Natural killer cell (primary cell): ENCODE data around the gene SLU7. TPM values are rescaled to one million over a fixed set of nuclear protein-coding genes. Genes with fewer than 3 reads are reported as not detected.

Experiments used
- ATAC-seq, 3 donors: fragments of 150-1000 bp in 2 of 3; fragments of 200-7000 bp in 1 of 3; cut with Tn5 transposase; 1 replicate in 1 of 3; 2 replicates in 2 of 3; pipeline ENCODE4 v1.10.0; 2021; ENCODE audit warnings: mild to moderate bottlenecking in 2 of 3, moderate library complexity in 2 of 3
- DNase-seq, 2 donors: peaks; one replicate each; pipeline versions ENCODE4 v3.0.0 to v3.0.0-alpha.2; 2013 to 2021; ENCODE audit warnings: mixed read lengths in 1 of 2
- H3K27ac ChIP-seq: one replicate; pipeline ENCODE4 v1.5.1; 2013; ENCODE audit warnings: mild to moderate bottlenecking, low read length
- H3K27me3 ChIP-seq: one replicate; pipeline ENCODE4 v1.6.1; 2013; ENCODE audit warnings: low read length; ENCODE audit not compliant: control insufficient read depth, insufficient read depth
- H3K36me3 ChIP-seq: one replicate; pipeline ENCODE4 v1.6.1; 2013; ENCODE audit warnings: low read length; ENCODE audit not compliant: control insufficient read depth, insufficient read depth
- H3K4me1 ChIP-seq: one replicate; pipeline ENCODE4 v1.6.1; 2013; ENCODE audit warnings: low read length; ENCODE audit not compliant: control insufficient read depth, insufficient read depth
- H3K4me3 ChIP-seq: one replicate; pipeline ENCODE4 v1.5.1; 2013; ENCODE audit warnings: low read length
- H3K9me3 ChIP-seq: one replicate; pipeline ENCODE4 v1.6.1; 2013; ENCODE audit warnings: low read length; ENCODE audit not compliant: control insufficient read depth, insufficient read depth
- H3K27ac Mint-ChIP-seq, 2 donors: one replicate each; pipeline ENCODE4 v1.8.0; 2022; ENCODE audit warnings: mild to moderate bottlenecking in 2 of 2, mixed read lengths in 2 of 2, moderate library complexity in 1 of 2
- H3K27me3 Mint-ChIP-seq, 2 donors: one replicate each; pipeline ENCODE4 v1.8.0; 2022; ENCODE audit warnings: low read depth in 2 of 2, mixed read lengths in 2 of 2
- H3K36me3 Mint-ChIP-seq: one replicate; pipeline ENCODE4 v1.8.0; 2022; ENCODE audit warnings: mixed read lengths
- H3K4me1 Mint-ChIP-seq, 2 donors: one replicate each; pipeline ENCODE4 v1.8.0; 2022; ENCODE audit warnings: mixed read lengths in 2 of 2
- H3K4me3 Mint-ChIP-seq: one replicate; pipeline ENCODE4 v1.8.0; 2022; ENCODE audit warnings: mild to moderate bottlenecking, moderate library complexity, mixed read lengths
- H3K9me3 Mint-ChIP-seq, 2 donors: one replicate each; pipeline ENCODE4 v1.8.0; 2022; ENCODE audit warnings: mixed read lengths in 2 of 2
- CTCF ChIP-seq: fragments of 200-600 bp; IDR thresholded peaks from one replicate; pipeline ENCODE4 v1.8.0; 2022; ENCODE audit warnings: antibody characterized with exemption
- WGBS: methylation state at CpG from one replicate; pipeline ENCODE4 v1.1.7; 2013; ENCODE audit warnings: missing lambda C conversion rate; ENCODE audit not compliant: insufficient coverage; 5-methylcytosine and 5-hydroxymethylcytosine counted together
- intact Hi-C: fragments of 100-400 bp; cut with micrococcal nuclease; formaldehyde crosslinking; loops from one replicate; pipeline ENCODE4 v1.14.2; 2022
- total RNA-seq, 4 donors: library from RNA; stranded (reverse); fragments of 120-200 nt in 1 of 4; gene quantifications; one replicate each; pipeline versions ENCODE4 v1.2.3 to v1.2.4, GENCODE V29; 2013 to 2022

SLU7 gene
- total RNA-seq, 3 donors from 2014 or later (not counting 1 experiment from before 2014, with no cell fraction given) = 114 to 143 (median 118) TPM

- intact Hi-C loops = loop anchor here (10.0 kb wide), 1 partner anchor 1116 kb away; no protein-coding TSS in a partner anchor
- 100% methylated on average over 1 of the region's 1 CpG for WGBS
- DNase-seq = no peak
- no peak overlapping the region for H3K4me3 ChIP-seq
- H3K9me3 Mint-ChIP-seq = no peaks in the 10 kb centered on the region
- H3K36me3 ChIP-seq = no peaks in the 10 kb centered on the region
- no peaks in the 10 kb centered on the region for H3K27me3 ChIP-seq
- ATAC-seq = no peak
- H3K4me3 Mint-ChIP-seq = no peak overlapping the region
- no peaks in the 10 kb centered on the region for H3K4me1 ChIP-seq
- no peak overlapping the region for H3K27ac Mint-ChIP-seq
- H3K27ac ChIP-seq = no peak overlapping the region
- no peaks in the 10 kb centered on the region for H3K36me3 Mint-ChIP-seq
- H3K9me3 ChIP-seq = no peaks in the 10 kb centered on the region
- no peak for TF ChIP-seq CTCF
- H3K27me3 Mint-ChIP-seq = peaks cover 0 to 2% of the 10 kb centered on the region in 2 donors
- H3K4me1 Mint-ChIP-seq = no peaks in the 10 kb centered on the region
Measured at GRCh38 chr5:160448886-160449285, 30.0 kb upstream of the SLU7 start.

GRCh38 chr5:160445751-160446150 is 26.9 kb upstream of the SLU7 start:
- no peak overlapping the region for H3K27ac Mint-ChIP-seq
- no peaks in the 10 kb centered on the region for H3K36me3 Mint-ChIP-seq
- no peak overlapping the region for H3K4me3 ChIP-seq
- ATAC-seq = no peak
- TF ChIP-seq CTCF = no peak
- H3K9me3 Mint-ChIP-seq = no peaks in the 10 kb centered on the region
- no peaks in the 10 kb centered on the region for H3K27me3 ChIP-seq
- no peak overlapping the region for H3K4me3 Mint-ChIP-seq
- no peak overlapping the region for H3K27ac ChIP-seq
- no peaks in the 10 kb centered on the region for H3K27me3 Mint-ChIP-seq
- intact Hi-C loops = loop anchor here (10.0 kb wide), 1 partner anchor 1119 kb away; no protein-coding TSS in a partner anchor
- H3K4me1 ChIP-seq = peaks cover 5% of the 10 kb centered on the region
- H3K4me1 Mint-ChIP-seq = peaks cover 0 to 4% of the 10 kb centered on the region in 2 donors
- DNase-seq = no peak
- no peaks in the 10 kb centered on the region for H3K9me3 ChIP-seq
- H3K36me3 ChIP-seq = no peaks in the 10 kb centered on the region

- Histone ChIP-seq H3K4me3 (no peak overlapping the region), H3K27ac (no peak overlapping the region), H3K27me3 (no peaks in the 10 kb centered on the region), H3K4me1 (peaks cover 5% of the 10 kb centered on the region), H3K36me3 (no peaks in the 10 kb centered on the region), H3K9me3 (no peaks in the 10 kb centered on the region)
- no peaks in the 10 kb centered on the region for H3K9me3 Mint-ChIP-seq
- H3K27ac Mint-ChIP-seq = no peak overlapping the region
- no peak for TF ChIP-seq CTCF
- H3K27me3 Mint-ChIP-seq = no peaks in the 10 kb centered on the region
- H3K4me1 Mint-ChIP-seq = peaks cover 0 to 4% of the 10 kb centered on the region in 2 donors
- H3K4me3 Mint-ChIP-seq = no peak overlapping the region
- no peaks in the 10 kb centered on the region for H3K36me3 Mint-ChIP-seq
- 89% methylated on average over 1 of the region's 1 CpG for WGBS
- ATAC-seq (no peak), DNase-seq (no peak)
- intact Hi-C loops = loop anchor here (10.0 kb wide), 1 partner anchor 1120 kb away; no protein-coding TSS in a partner anchor
Measured at GRCh38 chr5:160445132-160445531, 26.3 kb upstream of the SLU7 start.

- ATAC-seq (no peak), DNase-seq (no peak)
- H3K4me3 Mint-ChIP-seq = no peak overlapping the region
- H3K27me3 ChIP-seq = no peaks in the 10 kb centered on the region
- intact Hi-C loops = loop anchor here (10.0 kb wide), 1 partner anchor 1120 kb away; no protein-coding TSS in a partner anchor
- no peak overlapping the region for H3K4me3 ChIP-seq
- no peaks in the 10 kb centered on the region for H3K9me3 Mint-ChIP-seq
- no peaks in the 10 kb centered on the region for H3K36me3 ChIP-seq
- H3K9me3 ChIP-seq = no peaks in the 10 kb centered on the region
- H3K4me1 ChIP-seq = peaks cover 5% of the 10 kb centered on the region
- H3K4me1 Mint-ChIP-seq = peaks cover 0 to 4% of the 10 kb centered on the region in 2 donors
- H3K27ac Mint-ChIP-seq = no peak overlapping the region
- no peaks in the 10 kb centered on the region for H3K36me3 Mint-ChIP-seq
- 86% methylated on average over 1 of the region's 1 CpG for WGBS
- no peak overlapping the region for H3K27ac ChIP-seq
- no peaks in the 10 kb centered on the region for H3K27me3 Mint-ChIP-seq
- no peak for TF ChIP-seq CTCF
Measured at GRCh38 chr5:160444407-160444806, 25.5 kb upstream of the SLU7 start.
